RWPE1 (cell line): Measurements from ENCODE around the gene PPP1R10.

Source experiments
- CTCF ChIA-PET: fragments of 350-600 bp; sonication (Branson Sonifier 250); formaldehyde crosslinking; extraction: SDS; loops from one replicate; lab custom pipeline; 2021; lab: Yijun Ruan, JAX
- POLR2A ChIA-PET: fragments of 400-600 bp; formaldehyde crosslinking; extraction: SDS; loops from one replicate; lab custom pipeline; 2020; ENCODE audit warnings: antibody characterized with exemption; ENCODE audit not compliant: low non-redundant PET; lab: Yijun Ruan, JAX
- DNase-seq: peaks from one replicate; pipeline ENCODE4 v3.0.0; 2012; ENCODE audit warnings: low spot score
- H3K27ac ChIP-seq: fragments of 450-650 bp; 2 replicates; pipeline ENCODE4 v1.5.1; 2017
- CTCF ChIP-seq: fragments of 450-650 bp; conservative IDR thresholded peaks from 2 replicates; pipeline ENCODE4 v1.5.1; 2017; ENCODE audit warnings: low read depth, mild to moderate bottlenecking

The PPP1R10 gene

GRCh38 chr6:30601436-30601814 is 15.6 kb downstream of the PPP1R10 start:
- no peak for TF ChIP-seq CTCF
- CTCF ChIA-PET: interaction anchor here (1.4 kb wide), 1 partner anchor 12 kb away, joined by 4 read pairs; no protein-coding TSS in a partner anchor
- POLR2A ChIA-PET: no interaction called here
- no peak for DNase-seq
- H3K27ac ChIP-seq: peak overlapping the region; percentile 58

- no peak for DNase-seq
- ChIA-PET POLR2A (interaction anchor here (0.6 kb wide), 1 partner anchor 10 kb away, joined by 3 read pairs; no protein-coding TSS in a partner anchor), CTCF (interaction anchor here (1.4 kb wide), 1 partner anchor 12 kb away, joined by 4 read pairs; no protein-coding TSS in a partner anchor)
- no peak for TF ChIP-seq CTCF
- H3K27ac ChIP-seq: peak overlapping the region; percentile 58
Measured at GRCh38 chr6:30600451-30600961, 16.5 kb downstream of the PPP1R10 start.

- ChIA-PET POLR2A (no interaction called here), CTCF (interaction anchor here (0.6 to 1.4 kb wide), 4 partner anchors 13 to 131 kb away, joined by 3 to 4 read pairs (median 4); no protein-coding TSS in a partner anchor)
- DNase-seq: no peak
- H3K27ac ChIP-seq: peak overlapping the region; percentile 58
- no peak for TF ChIP-seq CTCF
Measured at GRCh38 chr6:30599625-30600324, 17.3 kb downstream of the PPP1R10 start.

- ChIA-PET POLR2A (no interaction called here), CTCF (interaction anchor here (0.6 to 1.5 kb wide), 5 partner anchors 12 to 131 kb away, joined by 3 to 5 read pairs (median 4); no protein-coding TSS in a partner anchor)
- peak overlapping the region; percentile 58 for H3K27ac ChIP-seq
- TF ChIP-seq CTCF: no peak
- DNase-seq: no peak
Measured at GRCh38 chr6:30598912-30599624, 18.0 kb downstream of the PPP1R10 start.

- ChIA-PET CTCF (interaction anchor here (0.5 to 1.8 kb wide), 8 partner anchors 10 to 533 kb away, joined by 3 to 5 read pairs (median 4); no protein-coding TSS in a partner anchor), POLR2A (interaction anchor here (0.6 kb wide), 1 partner anchor 137 kb away, joined by 3 read pairs; no protein-coding TSS in a partner anchor)
- DNase-seq: peak; percentile 62
- peak; percentile 81 for TF ChIP-seq CTCF
- H3K27ac ChIP-seq: peak overlapping the region; percentile 58
Measured at GRCh38 chr6:30597315-30598144, 19.5 kb downstream of the PPP1R10 start.
